ENCODE measurements around the gene ZHX3.
"Not testable (repeated sequence)": the region's sequence is repeated elsewhere in the genome, so short reads cannot be mapped to it uniquely, and the experiment has no call there.

ZHX3 gene

GRCh38 chr20:41314386-41314785, 3.1 kb downstream of the ZHX3 start:
- no peak overlapping the region for H3K4me3 ChIP-seq (ENCODE audit: low read depth in 1 of 2, low read length in 1 of 2)
- no peaks in the 10 kb centered on the region for H3K36me3 ChIP-seq

GRCh38 chr20:41312009-41312408, 5.5 kb downstream of the ZHX3 start:
- H3K4me3 ChIP-seq (ENCODE audit: low read depth in 1 of 2, low read length in 1 of 2); H3K36me3 ChIP-seq; H3K9me3 ChIP-seq; H3K4me1 ChIP-seq (ENCODE audit: control insufficient read depth in 1 of 2, insufficient read depth in 1 of 2, low read depth in 1 of 2, low read length in 1 of 2); H3K27ac ChIP-seq: not testable (repeated sequence)
- H3K27me3 ChIP-seq, result peaks cover 22% of the 10 kb centered on the region

More at GRCh38 chr20:41314386-41314785, 3.1 kb downstream of the ZHX3 start:
- Histone ChIP-seq H3K27ac (no peak overlapping the region), H3K27me3 (peaks cover 44% of the 10 kb centered on the region), H3K4me1 (ENCODE audit: control insufficient read depth in 1 of 2, insufficient read depth in 1 of 2, low read depth in 1 of 2, low read length in 1 of 2) (peaks cover 6 to 9% of the 10 kb centered on the region in 2 experiments), H3K9me3 (no peaks in the 10 kb centered on the region)
- no peak for TF ChIP-seq CTCF (IDR thresholded peaks at IDR 0.05)

GRCh38 chr20:41309817-41310216, 7.7 kb downstream of the ZHX3 start:
- no peaks in the 10 kb centered on the region for H3K9me3 ChIP-seq
- H3K4me1 ChIP-seq (ENCODE audit: control insufficient read depth in 1 of 2, insufficient read depth in 1 of 2, low read depth in 1 of 2, low read length in 1 of 2), result no peaks in the 10 kb centered on the region
- no peak for TF ChIP-seq CTCF (IDR thresholded peaks at IDR 0.05)
- H3K27ac ChIP-seq, result no peak overlapping the region
- H3K36me3 ChIP-seq, result no peaks in the 10 kb centered on the region
- no peak overlapping the region for H3K4me3 ChIP-seq (ENCODE audit: low read depth in 1 of 2, low read length in 1 of 2)
- H3K27me3 ChIP-seq, result peaks cover 4% of the 10 kb centered on the region

GRCh38 chr20:41308726-41309413, 8.7 kb downstream of the ZHX3 start:
- Histone ChIP-seq H3K27ac (no peak overlapping the region), H3K36me3 (no peaks in the 10 kb centered on the region), H3K4me1 (ENCODE audit: control insufficient read depth in 1 of 2, insufficient read depth in 1 of 2, low read depth in 1 of 2, low read length in 1 of 2) (no peaks in the 10 kb centered on the region), H3K9me3 (no peaks in the 10 kb centered on the region), H3K27me3 (no peaks in the 10 kb centered on the region), H3K4me3 (ENCODE audit: low read depth in 1 of 2, low read length in 1 of 2) (no peak overlapping the region)
- TF ChIP-seq CTCF (IDR thresholded peaks at IDR 0.05), result no peak

GRCh38 chr20:41308290-41308711, 9.2 kb downstream of the ZHX3 start:
- H3K4me1 ChIP-seq (ENCODE audit: control insufficient read depth in 1 of 2, insufficient read depth in 1 of 2, low read depth in 1 of 2, low read length in 1 of 2), result no peaks in the 10 kb centered on the region
- H3K9me3 ChIP-seq, result no peaks in the 10 kb centered on the region
- H3K27me3 ChIP-seq, result no peaks in the 10 kb centered on the region
- H3K27ac ChIP-seq, result no peak overlapping the region
- no peak for TF ChIP-seq CTCF (IDR thresholded peaks at IDR 0.05)
- H3K36me3 ChIP-seq, result no peaks in the 10 kb centered on the region
- no peak overlapping the region for H3K4me3 ChIP-seq (ENCODE audit: low read depth in 1 of 2, low read length in 1 of 2)

GRCh38 chr20:41307021-41307420, 10.5 kb downstream of the ZHX3 start:
- H3K36me3 ChIP-seq, result no peaks in the 10 kb centered on the region
- no peak overlapping the region for H3K4me3 ChIP-seq (ENCODE audit: low read depth in 1 of 2, low read length in 1 of 2)
- no peaks in the 10 kb centered on the region for H3K9me3 ChIP-seq
- TF ChIP-seq CTCF (IDR thresholded peaks at IDR 0.05), result no peak
- no peaks in the 10 kb centered on the region for H3K27me3 ChIP-seq
- H3K4me1 ChIP-seq (ENCODE audit: control insufficient read depth in 1 of 2, insufficient read depth in 1 of 2, low read depth in 1 of 2, low read length in 1 of 2), result no peaks in the 10 kb centered on the region
- H3K27ac ChIP-seq, result no peak overlapping the region

All from neutrophil (primary cell).